ENCODE results near the gene SOD2.
"Not testable (repeated sequence)": the region's sequence is repeated elsewhere in the genome, so short reads cannot be mapped to it uniquely, and the experiment has no call there.

The SOD2 gene

DNA sequence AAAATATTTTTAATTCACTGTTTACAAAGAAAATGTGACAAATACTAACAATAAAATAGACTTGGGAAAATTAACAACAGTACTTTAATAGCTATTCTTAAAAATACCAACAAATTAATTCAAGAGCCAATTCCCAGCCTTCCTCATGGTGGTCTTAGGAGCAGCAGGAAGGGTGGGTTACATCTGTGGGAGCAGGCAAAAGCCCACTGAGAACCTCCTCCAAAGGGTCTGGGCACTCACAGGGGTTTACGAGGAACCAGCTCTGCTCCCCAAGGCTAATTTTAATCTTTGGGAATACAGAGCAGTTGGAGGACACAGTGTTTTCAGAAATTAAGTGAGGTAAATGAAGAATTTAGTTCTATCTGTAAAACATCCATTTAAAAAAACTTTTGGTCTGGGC, 10.2 kb downstream of the SOD2 start:
- no peak for DNase-seq (ENCODE audit: low read depth in 2 of 2, low spot score in 1 of 2)

DNA sequence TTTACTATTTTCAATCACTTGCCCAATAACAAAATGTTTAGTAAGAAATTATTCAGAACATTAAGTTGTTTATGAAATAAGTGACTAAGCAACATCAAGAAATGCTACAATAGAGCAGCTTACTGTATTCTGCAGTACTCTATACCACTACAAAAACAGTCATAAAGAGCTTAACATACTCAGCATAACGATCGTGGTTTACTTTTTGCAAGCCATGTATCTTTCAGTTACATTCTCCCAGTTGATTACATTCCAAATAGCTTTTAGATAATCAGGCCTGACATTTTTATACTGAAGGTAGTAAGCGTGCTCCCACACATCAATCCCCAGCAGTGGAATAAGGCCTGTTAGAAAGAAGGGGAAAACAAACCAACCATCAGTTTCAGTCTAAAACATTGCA, 10.7 kb downstream of the SOD2 start:
- no peak for DNase-seq (ENCODE audit: low read depth in 2 of 2, low spot score in 1 of 2)

DNA sequence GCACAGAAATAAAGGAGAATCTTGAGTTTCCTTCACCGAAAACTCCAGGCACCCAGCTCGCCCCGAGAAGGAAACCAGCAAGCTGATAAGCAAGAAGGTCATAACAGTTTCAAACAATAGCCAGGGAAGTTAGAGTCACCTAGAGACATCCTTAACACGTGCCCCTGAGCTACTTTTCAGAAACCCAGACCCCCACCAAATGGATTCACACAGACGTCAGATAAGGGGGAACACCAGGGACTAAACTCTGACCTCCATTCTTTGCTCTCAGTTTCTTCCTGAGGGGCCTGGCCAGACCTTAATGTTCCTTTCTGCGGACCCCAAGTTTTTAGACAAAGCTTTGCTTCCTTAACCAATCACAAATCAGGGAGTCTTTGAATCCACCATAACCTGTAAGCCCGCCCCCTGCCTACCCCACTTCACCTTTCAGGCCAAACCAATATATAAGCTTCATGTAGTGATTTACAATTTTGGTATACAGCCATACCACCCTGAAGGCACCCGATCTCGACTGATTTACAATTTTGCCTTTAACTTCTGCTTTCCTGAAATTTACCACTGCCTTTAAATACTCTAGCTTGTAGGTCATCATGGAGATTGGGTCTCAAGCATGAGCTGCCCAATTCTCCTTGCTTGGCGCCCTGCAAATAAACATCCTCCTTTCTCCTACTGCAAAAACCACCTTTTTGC, 11.7 kb downstream of the SOD2 start:
- no peak for DNase-seq (ENCODE audit: low read depth in 2 of 2, low spot score in 1 of 2)

DNA sequence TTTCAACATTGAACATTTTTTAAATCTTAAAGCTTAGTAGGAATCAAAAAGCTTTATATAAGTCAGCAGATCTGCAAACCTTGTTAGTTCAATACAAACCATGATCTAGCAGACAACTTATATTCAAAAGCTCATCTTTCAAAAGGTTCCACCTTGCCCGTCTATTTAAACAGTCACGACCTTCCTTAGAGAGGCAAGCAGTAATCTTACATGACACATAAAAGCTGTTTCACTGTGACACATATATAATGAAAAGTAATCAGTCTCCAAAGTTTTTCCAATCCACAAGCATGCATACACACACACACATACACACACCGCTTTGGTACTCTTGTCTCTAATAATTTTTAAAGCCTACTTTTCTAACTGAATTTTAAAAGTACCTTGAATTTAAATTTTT, 12.9 kb downstream of the SOD2 start:
- no peak for DNase-seq (ENCODE audit: low read depth in 2 of 2, low spot score in 1 of 2)

DNA sequence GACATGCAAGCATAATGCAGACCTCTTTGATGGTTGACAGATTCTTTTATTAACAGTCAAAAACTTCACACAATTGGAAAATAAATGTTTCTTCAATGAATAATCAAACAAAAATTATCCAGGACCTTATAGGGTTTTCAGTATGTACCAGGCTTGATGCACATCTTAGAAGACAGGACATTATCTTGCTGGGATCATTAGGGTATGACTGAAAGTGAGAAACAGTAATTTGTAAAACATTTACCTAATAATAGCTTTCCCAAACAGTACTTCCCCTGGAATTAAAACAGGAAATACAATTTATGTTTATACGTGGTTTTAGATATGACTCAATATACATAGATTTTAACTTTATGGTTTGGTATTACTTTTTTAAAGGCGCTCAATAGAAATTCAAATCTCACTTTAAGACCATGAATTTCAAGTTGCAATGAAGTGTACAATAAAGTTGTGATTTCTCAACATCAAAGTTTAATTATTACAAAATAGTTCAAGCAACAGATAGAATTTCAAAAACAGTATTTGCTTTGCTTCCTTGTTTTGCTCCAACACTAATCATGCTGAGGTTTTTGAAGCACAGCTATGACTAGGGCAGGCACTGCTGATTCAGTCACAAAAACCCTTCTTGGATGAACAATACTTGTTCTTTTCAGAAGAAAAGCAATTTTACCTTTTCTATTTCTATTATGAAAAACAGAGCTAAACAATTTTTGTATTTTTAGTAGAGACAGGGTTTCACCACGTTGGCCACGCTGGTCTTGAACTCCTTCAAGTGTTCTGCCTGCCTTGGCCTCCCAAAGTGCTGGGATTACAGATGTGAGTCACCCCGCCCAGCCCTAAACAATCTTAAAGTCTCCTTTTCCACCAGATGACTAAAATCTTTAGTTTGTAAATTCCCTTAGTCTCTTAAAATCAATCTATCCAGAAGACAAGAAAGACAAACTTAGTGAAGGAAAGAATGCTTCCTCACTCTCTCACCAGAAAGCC, 13.7 kb downstream of the SOD2 start:
- no peak for DNase-seq (ENCODE audit: low read depth in 2 of 2, low spot score in 1 of 2)

DNA sequence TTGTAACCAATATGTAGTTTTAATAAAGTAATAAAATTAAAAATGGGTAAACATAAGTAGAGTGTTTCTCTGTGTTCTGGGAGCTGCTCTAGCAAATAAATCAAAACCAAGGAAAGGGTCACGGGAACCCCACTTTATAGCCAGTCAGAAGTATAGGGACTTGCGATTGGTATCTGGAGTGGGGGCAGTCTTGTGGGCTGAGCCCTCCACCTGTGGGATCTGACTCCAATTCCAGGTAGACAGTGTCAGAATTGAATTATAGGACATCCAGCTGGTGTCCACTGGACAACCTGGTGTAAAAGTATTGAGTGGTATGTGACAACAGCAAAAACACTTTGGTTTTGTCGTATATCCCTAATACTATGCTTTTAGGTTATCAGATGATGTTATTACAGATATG, 14.5 kb downstream of the SOD2 start:
- DNase-seq (ENCODE audit: low read depth in 2 of 2, low spot score in 1 of 2), result no peak

DNA sequence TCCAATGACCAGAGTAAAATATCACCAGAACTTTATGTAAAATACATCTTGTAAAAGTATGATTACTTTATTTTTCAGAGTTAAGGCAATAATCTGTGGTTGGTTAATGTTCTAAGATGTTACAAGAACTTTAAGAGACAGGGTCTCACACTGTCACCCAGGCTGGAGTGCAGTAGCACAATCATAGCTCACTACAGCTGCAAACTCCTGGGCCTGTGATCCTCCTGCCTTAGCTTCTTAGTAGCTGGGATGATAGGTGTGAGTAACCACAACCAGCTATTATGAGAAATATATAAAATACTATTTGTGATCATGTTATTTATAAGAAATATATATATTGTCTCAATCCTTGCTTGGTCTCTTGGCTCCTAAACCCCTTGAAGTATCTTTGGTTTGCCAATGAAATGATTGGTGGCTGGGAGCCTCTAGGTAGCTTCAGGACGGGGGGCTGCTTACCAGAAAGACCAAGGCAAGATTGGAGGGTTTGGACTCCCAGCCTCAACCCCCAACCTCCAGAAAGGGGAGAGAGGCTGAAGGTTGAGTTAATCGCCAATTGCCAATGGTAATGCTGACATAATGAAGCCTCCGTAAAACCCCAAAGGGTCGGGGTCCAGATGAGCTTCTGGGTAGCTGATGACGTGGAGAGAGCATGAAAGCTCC, 15.4 kb downstream of the SOD2 start:
- DNase-seq (ENCODE audit: low read depth in 2 of 2, low spot score in 1 of 2), result no peak

DNA sequence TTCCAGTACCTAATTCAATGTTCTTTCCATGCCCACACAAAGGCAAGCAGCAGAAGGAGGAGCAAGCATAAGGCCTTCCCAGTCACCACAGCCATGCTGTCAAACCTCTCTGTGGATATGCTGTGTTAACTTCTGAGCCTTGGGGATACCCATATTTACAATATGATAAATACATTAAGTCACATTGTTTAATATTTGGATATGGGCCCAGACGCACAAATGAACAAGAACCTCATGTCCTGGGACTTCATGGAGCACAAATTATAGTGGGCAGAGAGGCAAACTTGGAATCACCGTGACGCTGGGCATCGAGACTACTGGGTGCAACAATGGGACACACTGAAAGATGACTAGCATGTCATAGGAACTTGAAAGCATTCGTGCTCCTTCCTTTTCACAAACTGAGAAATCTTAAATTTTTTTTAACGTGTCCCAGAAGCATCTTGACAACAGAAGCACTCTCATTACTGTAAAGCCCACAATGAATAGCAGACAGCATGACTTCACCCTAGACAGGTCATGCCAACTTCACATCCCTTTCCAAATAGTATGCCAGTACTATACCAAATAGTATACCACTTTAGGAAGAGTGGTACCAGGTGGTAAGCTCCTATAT, 16.0 kb downstream of the SOD2 start:
- no peak for DNase-seq (ENCODE audit: low read depth in 2 of 2, low spot score in 1 of 2)

DNA sequence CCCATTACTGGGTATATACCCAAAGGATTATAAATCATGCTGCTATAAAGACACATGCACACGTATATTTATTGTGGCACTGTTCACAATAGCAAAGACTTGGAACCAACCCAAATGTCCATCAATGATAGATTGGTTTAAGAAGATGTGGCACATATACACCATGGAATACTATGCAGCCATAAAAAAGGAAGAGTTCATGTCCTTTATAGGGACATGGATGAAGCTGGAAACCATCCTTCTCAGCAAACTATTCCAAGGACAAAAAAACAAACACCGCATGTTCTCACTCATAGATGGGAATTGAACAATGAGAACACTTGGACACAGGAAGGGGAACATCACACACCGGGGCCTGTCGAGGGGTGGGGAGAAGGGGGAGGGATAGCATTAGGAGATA, 16.8 kb downstream of the SOD2 start:
- DNase-seq (ENCODE audit: low read depth in 2 of 2, low spot score in 1 of 2), result not testable (repeated sequence)

DNA sequence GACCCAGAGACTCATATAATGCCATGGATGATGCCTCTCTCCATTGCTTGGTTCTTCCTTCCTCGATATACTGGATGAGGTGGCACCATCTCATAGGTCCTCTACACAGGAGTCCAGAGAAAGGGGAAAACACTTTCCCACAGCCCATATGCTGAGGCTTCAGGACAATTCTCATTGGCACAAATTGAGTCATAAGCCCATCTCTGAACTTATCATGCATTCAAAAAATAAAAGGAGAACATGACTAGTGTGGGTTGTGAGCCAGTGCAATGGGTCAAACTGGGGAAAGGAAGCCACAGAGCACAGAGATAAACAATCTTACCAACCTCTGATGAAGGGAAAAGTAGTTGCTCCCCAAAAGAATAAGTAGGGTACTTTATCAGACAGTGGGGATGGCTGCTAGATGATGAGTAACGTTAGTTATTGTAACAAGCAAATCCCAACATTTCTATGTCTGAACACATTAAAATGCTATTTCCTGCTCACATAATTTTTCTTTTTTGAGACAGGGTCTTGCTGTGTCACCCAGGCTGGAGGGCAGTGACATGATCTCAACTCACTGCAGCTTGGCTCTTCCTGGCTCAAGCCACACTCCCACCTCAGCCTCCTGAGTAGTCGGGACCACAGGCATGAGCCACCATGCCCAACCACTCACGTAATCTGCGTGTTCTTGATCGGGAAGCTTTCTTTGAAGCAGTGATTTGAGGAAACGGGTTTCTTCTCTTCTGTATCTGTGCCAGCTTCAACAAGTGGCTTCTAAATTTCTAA, 27.0 kb downstream of the SOD2 start:
- no peak for DNase-seq (ENCODE audit: low read depth in 2 of 2, low spot score in 1 of 2)

DNA sequence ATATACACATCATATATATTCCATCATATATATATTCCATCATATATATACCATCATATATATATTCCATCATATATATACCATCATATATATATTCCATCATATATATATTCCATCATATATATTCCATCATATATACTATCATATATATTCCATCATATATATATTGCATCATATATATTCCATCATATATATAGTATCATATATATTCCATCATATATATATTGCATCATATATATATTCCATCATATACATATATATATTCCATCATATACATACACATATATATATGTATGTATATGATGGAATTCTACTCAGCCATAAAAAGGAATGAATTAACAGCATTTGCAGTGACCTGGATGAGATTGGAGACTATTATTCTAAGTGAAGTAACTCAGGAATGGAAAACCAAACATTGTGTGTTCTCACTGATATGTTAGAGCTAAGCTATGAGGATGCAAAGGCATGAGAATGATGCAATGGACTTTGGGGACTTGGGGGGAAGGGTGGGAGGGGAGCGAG, 29.6 kb downstream of the SOD2 start:
- DNase-seq (ENCODE audit: low read depth in 2 of 2, low spot score in 1 of 2), result not testable (repeated sequence)

DNA sequence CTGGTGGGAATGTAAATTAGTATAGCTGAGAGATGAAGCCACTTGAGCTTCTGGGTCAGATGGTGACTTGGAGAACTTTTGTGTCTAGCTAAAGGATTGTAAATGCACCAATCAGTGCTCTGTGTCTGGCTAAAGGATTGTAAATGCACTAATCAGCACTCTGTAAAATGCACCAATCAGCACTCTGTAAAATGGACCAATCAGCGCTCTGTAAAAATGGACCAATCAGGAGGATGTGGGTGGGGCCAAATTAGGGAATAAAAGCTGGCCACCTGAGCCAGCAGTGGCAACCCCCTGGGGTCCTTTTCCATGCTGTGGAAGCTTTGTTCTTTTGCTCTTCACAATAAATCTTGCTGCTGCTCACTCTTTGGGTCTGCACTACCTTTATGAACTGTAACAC, 31.1 kb downstream of the SOD2 start:
- DNase-seq (ENCODE audit: low read depth in 2 of 2, low spot score in 1 of 2), result not testable (repeated sequence)

DNA sequence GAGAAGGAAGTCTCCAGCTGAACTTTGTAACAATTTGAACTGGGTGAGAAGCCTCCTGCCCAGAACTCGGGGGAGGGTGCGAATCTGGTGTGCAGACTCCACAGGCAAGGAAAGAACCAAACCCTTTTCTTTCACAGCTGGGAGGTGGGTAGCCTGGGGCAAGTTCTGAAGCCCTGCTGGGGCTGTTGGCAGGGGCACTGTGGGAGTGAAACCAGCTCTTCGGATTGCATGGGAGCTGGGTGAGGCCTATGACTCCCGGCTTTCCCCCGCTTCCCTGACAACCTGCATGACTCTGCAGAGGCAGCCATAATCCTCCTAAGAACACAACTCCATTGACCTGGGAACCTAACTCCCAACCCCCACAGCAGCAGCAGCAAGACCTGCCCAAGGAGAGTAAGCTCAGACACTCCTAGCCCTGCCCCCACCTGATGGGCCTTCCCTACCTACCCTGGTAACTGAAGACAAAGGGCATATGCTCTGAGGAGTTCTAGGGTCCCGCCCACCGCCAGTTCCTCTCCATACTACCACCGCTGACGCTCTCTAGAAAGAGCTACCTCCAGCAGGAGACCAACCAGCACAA, 37.5 kb downstream of the SOD2 start:
- DNase-seq (ENCODE audit: low read depth in 2 of 2, low spot score in 1 of 2), result no peak

DNA sequence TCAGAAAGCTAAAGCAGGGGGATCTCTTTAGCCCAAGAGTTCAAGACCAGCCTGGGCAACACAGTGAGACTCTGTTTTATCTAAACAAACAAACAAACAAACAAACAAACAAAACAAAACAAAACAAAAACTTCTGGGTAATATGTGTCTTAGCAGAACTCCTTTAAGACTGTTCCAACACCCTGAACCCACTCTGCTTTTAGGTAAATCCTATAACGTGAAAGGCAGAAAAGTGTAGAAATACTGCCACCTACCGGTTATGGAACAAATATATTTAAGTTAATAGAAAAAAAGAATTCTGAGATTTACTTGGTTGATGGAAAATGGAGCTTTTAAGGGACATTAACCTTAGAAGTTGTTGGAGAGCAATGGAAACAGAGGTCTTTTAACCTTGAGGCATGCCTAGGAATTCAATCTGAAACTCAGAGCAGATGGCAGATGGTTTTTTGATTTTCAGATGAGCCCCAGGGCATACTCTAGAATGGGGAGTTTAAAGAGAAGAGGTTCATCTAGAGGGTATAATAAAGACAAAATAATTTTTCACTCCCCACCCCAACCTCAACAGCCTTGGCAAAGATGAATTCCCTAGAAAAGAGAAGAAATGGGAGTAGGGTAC, 38.5 kb downstream of the SOD2 start:
- no peak for DNase-seq (ENCODE audit: low read depth in 2 of 2, low spot score in 1 of 2)

DNA sequence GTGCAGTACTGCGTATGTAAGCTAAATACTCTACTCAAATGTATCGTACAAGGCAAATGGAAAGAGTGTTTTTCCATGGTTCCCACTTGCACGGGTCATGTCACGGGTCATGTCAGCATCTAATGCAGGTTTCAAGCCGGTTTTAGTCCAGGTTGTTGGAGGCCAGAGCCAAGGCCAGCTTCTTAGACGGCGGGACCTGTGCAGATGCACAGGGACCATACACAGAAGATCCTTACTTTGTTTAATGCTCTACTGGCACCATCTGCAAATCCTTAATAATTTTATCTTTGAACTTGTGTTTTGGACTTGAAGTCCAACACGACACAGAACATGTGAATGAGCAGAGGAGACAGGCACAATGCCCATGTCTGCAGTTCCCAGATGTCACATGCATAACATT, 42.7 kb downstream of the SOD2 start:
- DNase-seq (ENCODE audit: low read depth in 2 of 2, low spot score in 1 of 2), result no peak

DNA sequence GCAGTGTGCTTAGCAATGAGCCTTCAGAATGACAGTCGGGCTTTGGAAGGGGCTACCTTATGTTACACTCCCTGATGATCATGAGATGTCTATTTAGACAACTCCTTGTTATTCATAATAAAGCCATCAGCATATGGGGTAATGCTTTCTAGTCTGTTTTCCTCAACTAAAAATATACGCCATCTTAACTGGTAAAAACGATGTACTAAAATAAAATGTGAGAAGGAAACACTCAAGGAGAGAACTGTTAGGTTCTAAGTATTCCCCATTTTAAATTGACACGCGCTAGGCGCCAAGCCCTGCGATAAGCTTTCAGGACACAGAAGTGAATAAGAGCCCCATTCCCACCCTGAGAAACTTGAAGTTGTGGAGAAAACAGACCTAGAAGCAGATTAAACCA, 43.6 kb downstream of the SOD2 start:
- no peak for DNase-seq (ENCODE audit: low read depth in 2 of 2, low spot score in 1 of 2)

DNA sequence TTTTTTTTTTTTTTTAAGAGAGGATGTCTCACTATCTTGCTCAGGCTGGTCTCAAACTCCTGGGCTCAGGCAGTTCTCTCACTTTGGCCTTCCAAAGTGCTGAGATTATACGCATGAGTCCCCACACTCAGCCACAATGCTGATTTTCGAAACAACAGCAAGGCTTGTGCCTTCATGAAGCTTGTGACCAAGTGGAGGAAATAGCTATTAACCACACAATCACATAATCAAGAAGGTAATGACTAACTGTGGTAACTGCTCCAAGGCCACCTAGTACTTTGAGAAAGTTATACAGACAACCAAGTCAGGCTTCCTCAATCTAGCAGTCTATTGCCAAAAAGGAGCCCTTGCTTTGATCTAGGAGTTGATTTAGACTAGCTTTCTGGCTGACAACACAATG, 46.3 kb downstream of the SOD2 start:
- no peak for DNase-seq (ENCODE audit: low read depth in 2 of 2, low spot score in 1 of 2)

DNA sequence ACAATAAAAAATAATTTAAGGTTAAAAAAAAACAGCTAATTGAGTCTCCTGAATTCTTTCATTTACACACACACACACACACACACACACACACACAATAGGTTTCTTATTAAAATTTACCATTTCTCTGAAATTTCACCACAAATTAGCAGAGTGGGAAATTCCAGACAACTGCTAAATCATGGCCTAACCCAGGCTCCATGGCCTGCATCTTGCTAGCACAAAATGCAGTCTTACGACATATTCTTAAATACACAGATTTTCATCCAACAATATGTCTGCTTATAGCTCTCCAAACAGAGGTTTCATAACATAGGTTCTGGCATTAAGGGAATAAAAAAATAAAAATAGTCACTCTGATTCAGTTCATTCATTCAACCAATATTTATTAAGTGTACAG, 46.9 kb downstream of the SOD2 start:
- DNase-seq (ENCODE audit: low read depth in 2 of 2, low spot score in 1 of 2), result no peak

DNA sequence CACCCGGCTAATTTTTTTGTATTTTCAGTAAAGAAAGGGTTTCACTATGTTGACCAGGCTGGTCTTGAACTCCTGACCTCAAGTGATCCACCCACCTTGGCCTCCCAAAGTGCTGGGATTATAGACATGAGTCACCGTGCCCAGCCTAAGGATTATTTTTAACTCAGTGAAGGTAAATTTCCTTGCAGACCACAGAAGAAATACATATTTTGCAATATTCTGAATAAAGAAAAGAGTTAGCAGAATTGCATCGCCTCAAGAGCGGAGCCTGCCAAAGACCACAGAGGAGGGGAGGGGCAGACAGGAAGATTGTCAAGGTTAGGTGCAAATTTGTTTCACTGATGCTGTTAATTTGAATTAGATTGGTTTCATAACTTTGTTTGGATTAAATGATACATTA, 47.4 kb downstream of the SOD2 start:
- no peak for DNase-seq (ENCODE audit: low read depth in 2 of 2, low spot score in 1 of 2)

Data from stimulated activated CD8-positive, alpha-beta memory T cell treated with anti-CD3 and anti-CD28 coated beads, Interleukin-4, amount 100 ng/mL, for 1 hour (primary cell).